ENCODE results near the gene THEM4.

GRCh38 chr1:151940541-151940940 is 31.2 kb upstream of the THEM4 start:
- TF ChIP-seq CTCF (IDR thresholded peaks at IDR 0.05) (no peak), POLR2A (IDR thresholded peaks at IDR 0.05; ENCODE audit: low read depth) (no peak)
